ENCODE results near the gene BNIPL.

Gene BNIPL

DNA sequence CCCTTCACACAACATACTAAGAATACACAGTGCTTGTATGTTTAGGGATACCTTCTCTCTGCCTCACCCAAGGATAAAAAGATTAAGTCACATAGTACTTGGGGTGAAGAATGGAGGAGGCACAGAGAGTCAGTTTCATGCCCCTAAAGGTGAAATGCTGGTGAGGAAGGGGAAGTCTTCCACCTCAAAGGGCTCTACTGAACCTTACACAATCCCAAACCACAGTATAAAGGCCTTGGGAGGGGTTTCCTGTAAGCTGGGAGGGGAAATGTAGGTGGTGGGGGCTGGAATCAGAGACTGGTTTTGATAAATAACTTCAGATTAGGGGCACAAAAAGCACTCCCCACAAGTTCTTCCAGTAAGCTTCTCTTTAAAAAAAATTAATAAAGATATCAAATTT is 33.2 kb upstream of the BNIPL start:
- no peak for TF ChIP-seq CTCF (IDR thresholded peaks at IDR 0.05; ENCODE audit: low read depth, low read length)
- H3K4me3 ChIP-seq (ENCODE audit: low read depth, low read length), result no peak overlapping the region

DNA sequence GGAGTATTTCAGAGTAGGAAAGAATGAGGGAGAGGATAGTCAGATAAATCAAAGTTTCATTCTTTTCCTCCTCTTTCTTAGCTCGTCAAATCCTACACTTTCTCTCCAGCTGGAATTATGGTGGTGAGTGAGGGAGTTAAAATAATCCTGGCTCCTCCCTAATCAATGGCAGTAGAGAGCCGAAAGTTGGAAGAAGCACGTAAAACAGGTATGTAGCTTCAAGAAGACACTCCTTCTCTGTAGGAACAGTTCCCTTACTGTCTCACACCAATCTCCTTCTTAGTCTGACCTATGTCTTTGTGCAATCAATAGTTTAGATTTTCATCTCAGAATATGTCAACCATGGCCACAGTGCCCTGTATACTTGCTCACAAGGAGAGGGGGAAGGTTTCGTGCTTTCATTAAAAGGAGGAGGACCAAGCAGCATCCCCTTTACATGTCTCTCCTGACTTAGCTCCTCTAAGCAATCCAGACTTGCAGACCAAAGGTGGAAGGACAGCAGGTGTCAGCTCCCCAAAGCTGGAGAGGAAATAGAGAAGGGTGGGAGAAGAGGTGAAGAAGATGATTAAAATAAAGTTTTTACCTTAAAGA is 30.6 kb upstream of the BNIPL start:
- no peak for TF ChIP-seq CTCF (IDR thresholded peaks at IDR 0.05; ENCODE audit: low read depth, low read length)
- H3K4me3 ChIP-seq (ENCODE audit: low read depth, low read length), result peak overlapping the region; percentile 72

- TF ChIP-seq CTCF (IDR thresholded peaks at IDR 0.05; ENCODE audit: low read depth, low read length), result peak; percentile 55
- peak within 1 kb of the TSS; percentile 88 for H3K4me3 ChIP-seq (ENCODE audit: low read depth, low read length)
Observed at GRCh38 chr1:151006327-151007052, 29.9 kb upstream of the BNIPL start, which contains the start of gene MINDY1. TSS of gene MINDY1 (minus strand) at chr1:151006902. CDS start at chr1:151002617, 4,285 bp downstream.

GRCh38 chr1:151007853-151008243 is 28.5 kb upstream of the BNIPL start:
- peak overlapping the region; percentile 88 for H3K4me3 ChIP-seq (ENCODE audit: low read depth, low read length)
- no peak for TF ChIP-seq CTCF (IDR thresholded peaks at IDR 0.05; ENCODE audit: low read depth, low read length)

DNA sequence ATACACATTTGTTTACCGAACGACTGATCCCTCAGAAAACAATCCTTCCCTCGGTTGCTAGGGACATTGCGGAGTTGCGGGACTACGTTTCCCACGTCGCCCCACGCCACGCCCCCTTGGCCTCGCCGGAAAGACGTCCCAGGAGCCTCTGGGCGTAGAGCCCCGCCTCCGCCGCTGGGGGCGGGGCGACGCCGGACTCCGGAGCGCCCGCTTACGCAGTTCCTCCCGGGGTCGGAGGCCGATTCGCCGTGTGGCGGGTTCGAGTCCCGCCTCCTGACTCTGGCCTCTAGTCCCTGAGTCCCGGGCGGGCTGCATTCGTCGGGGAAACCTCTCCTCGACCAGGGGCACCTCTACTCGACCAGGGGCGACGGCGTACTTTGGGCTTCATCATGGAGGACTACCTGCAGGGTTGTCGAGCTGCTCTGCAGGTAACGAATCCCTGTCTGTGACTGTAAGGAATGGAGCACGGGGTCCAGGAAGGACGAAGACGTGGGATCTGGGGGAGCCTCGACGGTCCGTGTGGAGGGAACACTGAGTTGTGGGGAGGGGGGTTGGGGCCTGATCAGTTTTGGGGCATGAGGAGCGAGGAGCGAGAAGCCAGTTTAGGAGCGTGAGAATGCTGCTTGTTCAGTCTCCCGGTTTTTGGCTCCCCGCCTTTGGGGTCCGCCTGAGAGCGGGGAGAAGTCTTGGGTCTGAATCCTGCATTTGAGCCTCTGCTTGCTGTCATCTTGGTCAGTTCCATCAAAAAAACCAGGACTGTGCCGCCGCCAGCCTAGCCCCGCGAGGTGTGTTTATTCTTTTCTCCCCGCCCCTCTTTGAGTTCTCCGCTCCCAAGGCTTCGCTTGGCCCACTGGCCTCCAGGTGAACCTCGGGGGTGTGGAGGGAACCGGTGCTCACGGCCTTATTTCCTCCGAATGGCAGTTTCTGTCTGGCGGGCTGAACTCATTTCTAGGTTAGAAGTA is 27.9 kb upstream of the BNIPL start, which contains the start of gene PRUNE1:
Gene PRUNE1, plus strand, starts transcription at position 206 of the 962 bp plus-strand sequence. Its CDS starts 184 bp downstream, at position 390.
- peak within 1 kb of the TSS; percentile 88 for H3K4me3 ChIP-seq (ENCODE audit: low read depth, low read length)
- TF ChIP-seq CTCF (IDR thresholded peaks at IDR 0.05; ENCODE audit: low read depth, low read length), result no peak

- no peak for TF ChIP-seq CTCF (IDR thresholded peaks at IDR 0.05; ENCODE audit: low read depth, low read length)
- H3K4me3 ChIP-seq (ENCODE audit: low read depth, low read length), result peak overlapping the region; percentile 88
Observed at GRCh38 chr1:151009206-151009587, 27.2 kb upstream of the BNIPL start.

All from WI38 (cell line).